HepG2 (cell line): ENCODE data around the gene NRGN. TPM values are rescaled to one million over a fixed set of nuclear protein-coding genes. Genes with fewer than 3 reads are reported as not detected.

Source experiments
- ATAC-seq: fragments of 200-7000 bp; cut with Tn5 transposase; 3 replicates; pipeline ENCODE4 v1.9.1; 2020; ENCODE audit warnings: mild to moderate bottlenecking, moderate library complexity
- BruUV-seq: library from RNA; stranded (reverse); fragments of 400-500 nt; replicated peaks from 2 replicates; lab custom pipeline; 2021; lab: Mats Ljungman, UMichigan
- CTCF ChIA-PET: fragments of 300-600 bp; formaldehyde crosslinking; extraction: SDS; loops from one replicate; lab custom pipeline; 2021; ENCODE audit warnings: low total read pairs, inconsistent platforms, low intra/inter-chr PET ratio; lab: Yijun Ruan, JAX
- POLR2A ChIA-PET: fragments of 350-600 bp; sonication (Branson Sonifier 250); formaldehyde crosslinking; loops from one replicate; lab custom pipeline; 2020; ENCODE audit warnings: antibody characterized with exemption, inconsistent platforms; lab: Yijun Ruan, JAX
- DNase-seq: peaks from one replicate; pipeline ENCODE4 v3.0.0-alpha.2; 2015; ENCODE audit warnings: low spot score
- FAIRE-seq: peaks from 3 replicates; lab custom pipeline; 2011; peaks lifted over from hg19 to GRCh38; lab: Jason Lieb, UNC
- H2AFZ ChIP-seq: one replicate; pipeline ENCODE4 v1.6.1; 2011; ENCODE audit warnings: low read length, inconsistent platforms
- H3K27ac ChIP-seq: fragments of 300-600 bp; 3 replicates; pipeline ENCODE4 v1.8.0; 2011; ENCODE audit warnings: mixed run types, mild to moderate bottlenecking, mixed read lengths, low read length, inconsistent platforms; ENCODE audit not compliant: insufficient read depth; ENCODE audit errors: extremely low read length
- H3K27me3 ChIP-seq, 2 experiments: fragments of 200-600 bp in 1 of 2; 2 replicates in 1 of 2; 3 replicates in 1 of 2; pipeline versions ENCODE4 v1.6.0 to v1.8.0; 2011; ENCODE audit warnings: low read length in 2 of 2, mild to moderate bottlenecking in 2 of 2, moderate library complexity in 2 of 2, inconsistent platforms in 1 of 2; ENCODE audit not compliant: insufficient read depth in 2 of 2, control insufficient read depth in 1 of 2
- H3K36me3 ChIP-seq, 2 experiments: fragments of 200-600 bp in 1 of 2; replicated peaks in 1 of 2; 2 replicates in 1 of 2; 3 replicates in 1 of 2; pipeline versions ENCODE4 v1.5.1 to v1.8.0; 2011; ENCODE audit warnings: low read length in 2 of 2, inconsistent platforms in 1 of 2; ENCODE audit not compliant: insufficient read depth in 2 of 2, control insufficient read depth in 1 of 2
- H3K4me1 ChIP-seq: 2 replicates; pipeline ENCODE4 v1.5.1; 2012; ENCODE audit warnings: low read length, inconsistent platforms; ENCODE audit not compliant: insufficient read depth
- H3K4me2 ChIP-seq: 2 replicates; pipeline ENCODE4 v1.6.0; 2011; ENCODE audit warnings: low read depth, low read length, inconsistent platforms
- H3K4me3 ChIP-seq, 3 experiments: fragments of 200-600 bp in 1 of 3; sonication (generic), shearing (Covaris generic) in 1 of 3; replicated peaks in 1 of 3; 2 replicates each; pipeline ENCODE4 v1.5.1; 2011 to 2016; ENCODE audit warnings: low read length in 3 of 3, inconsistent platforms in 2 of 3, low read depth in 2 of 3, mild to moderate bottlenecking in 2 of 3, control low read depth in 1 of 3, mixed read lengths in 1 of 3; ENCODE audit not compliant: insufficient read depth in 1 of 3
- H3K79me2 ChIP-seq: one replicate; pipeline ENCODE4 v1.6.1; 2011; ENCODE audit warnings: low read length, inconsistent platforms; ENCODE audit not compliant: insufficient read depth
- H3K9ac ChIP-seq: 2 replicates; pipeline ENCODE4 v1.6.0; 2011; ENCODE audit warnings: mild to moderate bottlenecking, low read depth, low read length, inconsistent platforms; ENCODE audit not compliant: insufficient read depth
- H3K9me3 ChIP-seq: 2 replicates; pipeline ENCODE4 v1.5.1; 2012; ENCODE audit warnings: mild to moderate bottlenecking, low read length
- H4K20me1 ChIP-seq: 2 replicates; pipeline ENCODE4 v1.6.0; 2011; ENCODE audit warnings: inconsistent platforms, mild to moderate bottlenecking, low read length, moderate library complexity; ENCODE audit not compliant: insufficient read depth
- PHF20 ChIP-seq: sonication (generic); formaldehyde crosslinking; IDR thresholded peaks from 2 replicates; pipeline ENCODE4 v1.5.0; 2020; ENCODE audit warnings: mild to moderate bottlenecking, missing genetic modification reagents
- POLR2AphosphoS5 ChIP-seq: IDR thresholded peaks from 2 replicates; pipeline ENCODE4 v1.6.1; 2012; ENCODE audit warnings: low read depth, low read length
- RXRB ChIP-seq: IDR thresholded peaks from 2 replicates; pipeline ENCODE4 v1.6.1; 2016; ENCODE audit warnings: borderline replicate concordance, missing genetic modification reagents, missing compliant biosample characterization
- TCF7L2 ChIP-seq: IDR thresholded peaks from 2 replicates; pipeline ENCODE4 v1.6.1; 2011; ENCODE audit warnings: mild to moderate bottlenecking, low read depth, low read length, moderate library complexity
- THAP11 ChIP-seq: IDR thresholded peaks from 2 replicates; pipeline ENCODE4 v1.6.1; 2016; ENCODE audit warnings: missing biosample characterization, missing genetic modification reagents
- ZEB1 ChIP-seq: IDR thresholded peaks from 2 replicates; pipeline ENCODE4 v1.6.1; 2012; ENCODE audit warnings: mild to moderate bottlenecking, low read depth, inconsistent platforms; ENCODE audit not compliant: insufficient replicate concordance
- ZNF589 ChIP-seq: sonication (generic); formaldehyde crosslinking; conservative IDR thresholded peaks from 2 replicates; pipeline ENCODE4 v1.8.0; 2022; ENCODE audit warnings: mild to moderate bottlenecking, moderate library complexity, missing genetic modification reagents
- ZNF652 ChIP-seq: IDR thresholded peaks from 2 replicates; pipeline ENCODE4 v1.6.1; 2016; ENCODE audit warnings: low read depth, borderline replicate concordance
- WGBS: methylation state at CpG from one replicate; pipeline ENCODE4 v1.1.6; 2017; ENCODE audit warnings: low lambda C conversion rate; 5-methylcytosine and 5-hydroxymethylcytosine counted together
- in situ Hi-C: cut with HindIII; loops from 2 replicates; pipeline ENCODE4 v1.10.0; 2017; ENCODE audit warnings: low pct_unique_long_range_greater_than_20kb; ENCODE audit not compliant: extremely low pct_ligation_motif_present
- intact Hi-C: fragments of 100-400 bp; cut with micrococcal nuclease; formaldehyde crosslinking; loops from one replicate; pipeline ENCODE4 v1.10.0; 2022; ENCODE audit not compliant: unreplicated experiment
- polyA plus RNA-seq, 8 experiments: library from polyadenylated mRNA; depleted of rRNA in 3 of 8; stranded (reverse) in 7 of 8; unstranded in 1 of 8; fragments of >200 nt; fragmentation: Illumina TruSeq in 4 of 8; extraction: Trizol in 4 of 8; gene quantifications; 2 replicates each; pipeline versions ENCODE4 v1.2.1 to v1.2.3, GENCODE V29; 2011 to 2016; ENCODE audit warnings: low read depth in 4 of 8, missing spikeins in 1 of 8, mixed read lengths in 1 of 8; ENCODE audit not compliant: insufficient read depth in 1 of 8
- total RNA-seq, 5 experiments: library from RNA; depleted of rRNA; stranded (reverse); fragments of >200 nt; fragmentation: Illumina TruSeq; extraction: Trizol; gene quantifications; 2 replicates each; pipeline ENCODE4 v1.2.3, GENCODE V29; 2016; ENCODE audit warnings: low read depth in 1 of 5
- TF ChIP-seq, protein P1 (sequence below): IDR thresholded peaks from 2 replicates; pipeline ENCODE4 v1.6.1; 2012; ENCODE audit warnings: low read length, improper control_type of control experiment

NRGN gene
- total and polyA plus RNA-seq, 2 of the 13 experiments (the other 11 are each of a cell fraction or from before 2014, with no cell fraction given) = 0.22 TPM; not detected in 1

GRCh38 chr11:124760205-124760652, 20.5 kb downstream of the NRGN start:
- no TSS peak for BruUV-seq
- no peak for DNase-seq
- H3K36me3 ChIP-seq = no peaks in the 10 kb centered on the region
- peaks cover 0 to 24% of the 10 kb centered on the region in 2 experiments; a peak in 4 of 5 replicates for H3K27me3 ChIP-seq
- 0 out of 2 replicates have a peak overlapping the region, but pooled peaks have one; percentile 32 for H3K9ac ChIP-seq
- intact Hi-C loops = no loop called here
- no peaks in the 10 kb centered on the region for H3K79me2 ChIP-seq
- TF ChIP-seq THAP11 (CRISPR knock-in tag) (no peak), POLR2AphosphoS5 (no peak), RXRB (no peak), ZNF589 (CRISPR knock-in tag) (no peak), TCF7L2 (no peak), ZEB1 (no peak), ZNF652 (CRISPR knock-in tag) (peak; percentile 83), PHF20 (CRISPR knock-in tag) (no peak)
- TF ChIP-seq, protein P1, sequence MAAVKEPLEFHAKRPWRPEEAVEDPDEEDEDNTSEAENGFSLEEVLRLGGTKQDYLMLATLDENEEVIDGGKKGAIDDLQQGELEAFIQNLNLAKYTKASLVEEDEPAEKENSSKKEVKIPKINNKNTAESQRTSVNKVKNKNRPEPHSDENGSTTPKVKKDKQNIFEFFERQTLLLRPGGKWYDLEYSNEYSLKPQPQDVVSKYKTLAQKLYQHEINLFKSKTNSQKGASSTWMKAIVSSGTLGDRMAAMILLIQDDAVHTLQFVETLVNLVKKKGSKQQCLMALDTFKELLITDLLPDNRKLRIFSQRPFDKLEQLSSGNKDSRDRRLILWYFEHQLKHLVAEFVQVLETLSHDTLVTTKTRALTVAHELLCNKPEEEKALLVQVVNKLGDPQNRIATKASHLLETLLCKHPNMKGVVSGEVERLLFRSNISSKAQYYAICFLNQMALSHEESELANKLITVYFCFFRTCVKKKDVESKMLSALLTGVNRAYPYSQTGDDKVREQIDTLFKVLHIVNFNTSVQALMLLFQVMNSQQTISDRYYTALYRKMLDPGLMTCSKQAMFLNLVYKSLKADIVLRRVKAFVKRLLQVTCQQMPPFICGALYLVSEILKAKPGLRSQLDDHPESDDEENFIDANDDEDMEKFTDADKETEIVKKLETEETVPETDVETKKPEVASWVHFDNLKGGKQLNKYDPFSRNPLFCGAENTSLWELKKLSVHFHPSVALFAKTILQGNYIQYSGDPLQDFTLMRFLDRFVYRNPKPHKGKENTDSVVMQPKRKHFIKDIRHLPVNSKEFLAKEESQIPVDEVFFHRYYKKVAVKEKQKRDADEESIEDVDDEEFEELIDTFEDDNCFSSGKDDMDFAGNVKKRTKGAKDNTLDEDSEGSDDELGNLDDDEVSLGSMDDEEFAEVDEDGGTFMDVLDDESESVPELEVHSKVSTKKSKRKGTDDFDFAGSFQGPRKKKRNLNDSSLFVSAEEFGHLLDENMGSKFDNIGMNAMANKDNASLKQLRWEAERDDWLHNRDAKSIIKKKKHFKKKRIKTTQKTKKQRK = no peak
- TF ChIP-seq, all 625 proteins: peak for 1
- ChIA-PET POLR2A (interaction anchor here (2.5 to 3.5 kb wide), 2 partner anchors 13 to 14 kb away, joined by 16 to 48 read pairs; no protein-coding TSS in a partner anchor), CTCF (no interaction called here)
- H2AFZ ChIP-seq = no peak overlapping the region
- peaks cover 50% of the 10 kb centered on the region for H3K4me1 ChIP-seq
- WGBS = 23% methylated on average over 11 of the region's 25 CpGs
- ATAC-seq (no peak), FAIRE-seq (no peak)
- no peaks in the 10 kb centered on the region for H4K20me1 ChIP-seq
- no peaks in the 10 kb centered on the region for H3K9me3 ChIP-seq
- H3K4me2 ChIP-seq = peak overlapping the region; percentile 100
- peak overlapping the region; percentile 34 to 69 (median 38); a peak in 5 of 6 replicates for H3K4me3 ChIP-seq
- in situ Hi-C loops = loop anchor here (5.0 kb wide), 1 partner anchor 88 kb away; the partner anchor contains the start of genes SIAE and SPA17
- H3K27ac ChIP-seq = no peak overlapping the region
